ENCODE results near the gene SPRED2.
A peak's percentile ranks its signal among the peaks of the same experiment; 100 is the strongest.

SPRED2 gene

DNA sequence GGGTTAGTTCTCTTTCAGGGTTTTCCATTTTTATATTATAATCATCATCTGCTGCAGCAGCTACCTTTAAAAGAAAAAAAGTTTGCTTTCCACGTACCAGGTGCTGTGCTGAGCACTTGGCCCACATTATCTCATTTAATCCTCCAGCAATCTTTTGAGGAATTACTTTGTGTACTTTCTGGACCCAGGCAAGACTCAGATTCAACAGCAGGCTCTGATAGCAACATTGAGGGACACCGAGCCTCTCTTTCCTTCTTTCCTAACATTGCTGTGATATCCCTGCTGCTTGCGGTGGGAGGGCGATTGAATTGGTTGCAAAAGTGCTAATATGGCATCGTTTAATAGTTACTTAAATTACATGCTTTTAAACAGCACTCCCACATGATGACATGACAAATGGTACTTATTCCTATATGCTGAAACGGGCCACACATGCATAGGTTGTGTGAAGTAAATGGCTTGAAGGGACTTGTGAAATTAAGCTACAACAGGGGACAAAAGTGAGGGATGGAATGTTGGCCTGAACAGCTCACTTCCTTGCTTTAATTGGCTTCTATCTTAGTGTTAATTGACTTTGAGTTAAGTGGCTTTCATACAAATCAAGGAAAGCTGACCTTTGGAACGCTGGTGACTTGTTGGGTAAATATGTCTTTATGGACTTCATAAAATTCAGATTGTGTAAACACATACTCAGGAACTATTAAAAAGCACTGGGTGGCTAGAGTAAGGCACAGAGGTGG is 21.2 kb downstream of the SPRED2 start:
- no peak for DNase-seq

DNA sequence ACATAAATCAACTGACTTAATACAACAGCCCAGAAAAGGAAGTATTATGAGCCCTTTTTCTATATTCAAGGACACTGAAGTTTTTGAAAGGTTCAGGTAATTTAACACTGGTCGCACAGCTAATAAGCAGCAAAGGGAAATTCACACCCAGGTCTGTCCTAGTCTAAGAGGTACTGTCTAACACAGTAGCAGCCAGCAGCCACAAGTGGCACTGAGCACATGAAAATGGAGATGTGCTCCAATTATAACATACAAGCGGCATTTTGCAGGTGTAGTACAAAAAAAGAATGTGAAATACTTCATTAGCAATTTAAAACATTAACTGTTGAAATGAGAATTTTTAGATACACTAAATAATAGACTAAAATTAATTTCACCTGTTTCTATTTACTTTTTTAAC is 23.4 kb downstream of the SPRED2 start:
- no peak for DNase-seq

DNA sequence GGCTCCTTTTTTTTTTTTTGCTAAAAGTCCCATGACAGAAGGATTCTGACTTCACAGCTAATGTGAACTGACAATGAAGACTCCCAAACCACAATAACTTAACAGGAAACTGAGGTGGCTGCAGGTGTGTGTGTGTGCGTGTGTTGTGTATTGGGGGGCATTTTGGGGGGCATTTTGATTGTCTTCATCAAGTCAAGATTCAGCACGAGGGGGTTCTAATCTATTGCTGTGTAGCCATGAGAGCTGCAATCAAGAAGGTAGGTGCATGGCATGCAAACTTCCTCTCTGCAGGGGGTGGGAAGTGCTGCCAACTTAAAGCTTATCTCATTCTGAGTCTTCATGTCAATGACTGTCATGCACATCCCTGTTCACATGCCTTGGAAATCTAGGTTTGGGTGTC is 25.2 kb downstream of the SPRED2 start:
- DNase-seq, result no peak

DNA sequence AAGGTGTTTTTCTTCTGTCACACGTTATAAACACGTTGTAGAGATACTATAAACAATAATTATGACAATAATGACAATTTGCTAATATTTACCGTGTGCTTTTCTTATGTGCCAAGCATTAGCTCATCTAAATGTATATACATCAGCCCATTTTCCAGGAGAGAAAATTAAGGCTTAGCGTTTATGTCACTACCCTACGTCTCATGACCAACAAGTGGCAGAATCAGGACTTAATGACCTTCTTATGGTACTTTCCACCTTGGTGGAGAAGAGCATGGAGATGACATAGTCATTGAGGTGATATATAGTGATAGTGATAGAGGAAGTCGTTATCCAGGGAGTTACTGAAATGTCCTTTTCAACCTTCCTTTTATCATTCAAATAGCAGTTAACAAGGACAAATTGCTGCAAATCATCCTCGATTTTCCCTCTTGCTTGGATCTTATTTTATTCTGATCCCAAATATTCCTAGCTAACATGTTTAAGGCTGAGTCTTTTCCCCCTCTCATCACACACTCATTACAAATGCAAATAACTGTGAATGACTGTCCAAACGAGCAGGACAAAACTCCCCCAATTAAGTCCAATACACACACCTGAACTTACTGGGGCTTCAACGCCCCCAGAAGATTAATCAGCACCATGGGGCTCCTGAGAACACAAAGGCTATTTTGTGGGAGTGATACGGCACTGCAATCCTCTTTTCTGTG is 27.3 kb downstream of the SPRED2 start:
- no peak for DNase-seq

DNA sequence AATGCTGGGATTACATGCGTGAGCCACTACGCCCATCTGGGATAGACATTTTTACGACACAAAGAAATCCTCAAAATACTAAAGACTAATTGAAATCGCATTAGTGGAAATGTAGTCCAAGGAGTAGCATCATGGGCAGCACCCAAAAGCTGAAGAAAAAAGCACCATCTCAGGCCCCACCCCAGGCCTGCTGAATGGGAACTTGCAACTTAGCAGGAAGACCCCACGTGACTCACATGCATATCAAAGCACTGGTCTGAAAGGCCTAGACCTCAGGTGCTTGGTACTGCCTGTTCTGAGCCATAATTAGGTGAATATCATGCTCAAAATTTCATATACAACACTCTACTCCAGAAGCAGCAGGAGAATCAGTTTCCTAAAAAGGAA is 28.9 kb downstream of the SPRED2 start:
- DNase-seq, result no peak

DNA sequence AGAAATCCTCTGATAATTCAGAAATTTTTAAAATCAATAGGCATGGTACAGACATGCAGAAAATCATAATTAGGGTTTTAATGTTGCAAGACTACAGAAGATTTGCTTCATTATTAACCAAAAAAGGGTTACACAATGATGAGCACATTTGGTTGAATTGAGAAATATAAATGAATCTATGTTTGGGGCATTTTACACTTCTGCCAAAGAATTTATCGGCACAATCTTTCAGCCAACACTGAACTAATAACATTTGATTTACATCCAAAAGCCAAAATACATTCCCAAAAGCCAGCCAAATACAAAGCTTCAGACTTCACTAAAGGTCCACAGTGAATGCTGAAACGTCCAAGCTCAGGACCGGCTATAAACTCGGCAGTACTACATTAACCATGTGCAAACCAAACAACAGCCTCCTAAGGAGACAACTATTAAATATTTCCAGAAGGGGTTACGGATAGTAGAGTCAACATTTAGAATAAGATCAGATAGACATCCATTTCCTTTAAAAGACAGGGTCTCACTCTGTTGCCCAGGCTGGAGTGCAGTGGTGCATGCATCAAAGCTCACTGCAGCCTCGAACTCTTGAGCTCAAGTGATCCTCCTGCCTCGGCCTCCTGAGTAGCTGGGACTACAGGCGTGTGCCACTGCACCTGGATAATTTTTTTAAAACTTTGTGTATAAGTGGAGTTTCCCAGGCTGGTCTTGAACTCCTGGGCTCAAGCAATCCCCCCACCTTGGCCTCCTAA is 29.4 kb downstream of the SPRED2 start:
- DNase-seq, result no peak

DNA sequence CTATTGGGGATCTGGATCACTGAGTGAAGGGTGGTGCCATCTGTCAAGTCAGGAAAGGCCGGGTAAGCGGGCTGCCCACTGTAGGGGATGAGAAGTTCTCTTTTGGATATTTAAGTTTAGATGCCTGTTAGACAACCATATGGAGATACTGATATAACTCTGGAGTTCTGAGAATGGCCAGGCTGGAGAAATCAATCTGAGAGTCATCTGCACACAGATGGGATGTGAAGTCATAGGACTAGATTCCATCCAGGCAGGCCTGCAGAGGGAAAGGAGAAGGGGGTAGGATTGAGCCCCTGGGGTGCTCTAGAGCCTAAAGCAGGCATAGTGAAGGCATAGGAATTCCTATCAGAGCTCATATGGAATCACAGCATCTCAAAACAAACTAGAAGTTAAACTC is 30.1 kb downstream of the SPRED2 start:
- DNase-seq, result no peak

DNA sequence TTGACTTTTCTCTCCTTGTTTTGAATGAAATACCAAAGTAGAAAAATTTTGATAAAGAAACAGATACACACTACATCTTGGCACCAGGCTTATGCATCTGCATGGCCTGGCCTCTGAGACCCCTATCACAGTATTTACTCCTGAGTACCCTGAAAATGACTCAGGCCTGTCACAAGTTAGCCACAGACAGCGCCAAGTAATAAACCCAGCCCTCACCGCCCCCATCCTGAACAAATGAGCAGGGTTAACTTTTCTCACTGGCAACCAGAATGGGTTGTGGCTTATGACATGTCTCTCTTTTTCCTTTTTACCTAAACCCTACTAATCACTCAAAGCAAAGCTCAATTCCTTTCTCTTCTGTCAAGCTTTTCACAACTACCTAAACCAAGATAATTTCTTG is 35.3 kb downstream of the SPRED2 start:
- no peak for DNase-seq

DNA sequence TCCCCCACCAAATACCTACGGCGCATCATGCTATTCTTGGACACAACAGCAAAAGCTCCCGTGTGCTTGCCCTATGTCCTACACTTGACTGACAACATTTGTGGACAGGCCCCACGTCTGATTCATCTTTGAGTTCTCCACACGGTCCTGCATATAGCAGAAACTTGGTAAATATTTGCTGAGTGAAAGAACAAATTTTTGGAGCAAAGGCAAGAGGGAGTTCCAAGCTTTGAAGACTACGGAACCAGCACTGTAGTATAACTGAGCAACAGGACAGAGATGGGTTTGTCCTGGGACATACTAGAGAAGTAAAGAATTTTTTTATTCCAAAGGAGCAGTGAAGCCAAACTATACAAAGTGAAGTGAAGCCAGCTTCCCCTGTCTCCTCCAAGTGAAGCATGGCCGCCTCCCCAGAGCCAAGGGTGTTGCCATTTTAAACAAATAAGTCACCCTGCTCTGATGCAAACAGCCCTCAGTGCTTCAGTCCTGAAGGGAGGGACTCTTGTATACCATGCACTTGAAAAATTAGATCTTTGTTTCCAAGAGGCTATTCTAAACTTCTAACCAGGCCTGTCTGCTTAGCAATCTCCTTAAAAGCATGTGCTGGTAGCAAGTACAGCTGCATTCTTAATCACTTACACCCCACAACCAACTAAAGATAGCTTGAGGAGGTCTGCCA is 35.9 kb downstream of the SPRED2 start:
- peak; percentile 37 for DNase-seq

DNA sequence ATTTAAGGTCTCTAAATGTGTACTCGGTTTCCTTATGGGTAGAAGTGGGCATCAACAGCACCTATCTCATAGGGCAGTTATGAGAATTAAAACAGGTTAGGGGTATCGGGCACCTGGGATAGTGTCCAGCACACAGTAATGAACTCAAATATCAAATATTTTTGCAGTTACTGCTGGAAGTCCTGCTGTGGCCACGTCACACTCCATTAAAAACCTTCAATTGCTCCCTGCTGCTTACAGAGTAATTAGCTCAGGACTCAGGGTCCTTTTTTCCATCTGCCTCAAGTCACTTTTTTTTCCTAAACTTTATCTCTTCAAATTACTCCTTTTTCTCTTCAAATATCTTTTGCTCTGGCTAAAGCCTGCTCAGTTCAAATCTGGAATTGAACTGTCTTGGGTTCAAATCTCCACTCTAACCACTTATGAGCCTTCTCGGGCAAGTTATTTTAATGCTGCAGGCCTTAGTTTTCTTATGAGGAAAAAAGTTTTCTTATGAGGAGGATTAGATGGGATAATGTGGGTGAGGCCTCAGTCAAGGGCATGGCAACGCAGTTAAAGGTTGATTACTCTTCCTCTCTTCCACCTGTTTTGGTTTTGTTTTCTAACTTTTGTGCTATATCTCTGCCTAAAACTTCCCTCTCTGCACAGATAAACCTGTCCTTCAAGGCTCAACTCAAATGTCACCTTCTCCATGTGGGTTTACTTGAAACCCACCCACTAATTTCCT is 36.6 kb downstream of the SPRED2 start:
- DNase-seq, result no peak

DNA sequence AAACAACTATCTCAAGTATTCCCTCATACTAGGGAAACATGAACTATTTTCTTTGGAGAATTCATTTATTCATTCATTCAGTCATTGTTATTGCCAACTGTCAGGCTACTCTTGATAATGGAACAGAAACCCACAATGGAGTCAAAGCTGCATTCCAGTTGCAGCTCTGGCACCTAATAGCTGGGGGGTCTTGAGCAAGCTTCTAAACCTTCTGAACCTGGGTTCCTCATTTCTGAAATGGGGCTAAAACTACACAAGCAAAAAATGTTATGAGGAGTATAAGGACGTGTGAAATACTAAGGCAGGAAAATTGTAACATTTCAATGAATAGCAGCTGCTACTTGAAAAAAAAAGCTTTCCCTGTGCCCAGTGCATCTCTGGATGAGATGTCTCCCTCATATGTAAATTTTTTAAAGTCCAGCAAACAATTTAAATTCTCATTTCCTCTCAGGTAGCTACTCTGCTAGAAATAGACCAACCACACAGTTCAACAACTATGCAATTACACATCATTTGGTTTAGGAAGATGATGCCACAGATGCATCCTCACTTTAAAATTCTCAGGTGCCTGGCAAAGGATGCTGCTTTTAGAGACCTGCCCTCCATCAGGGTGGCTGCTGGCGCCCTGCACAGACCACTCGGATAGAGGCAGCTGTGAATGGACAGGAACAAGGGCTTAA is 38.5 kb downstream of the SPRED2 start:
- DNase-seq, result no peak

DNA sequence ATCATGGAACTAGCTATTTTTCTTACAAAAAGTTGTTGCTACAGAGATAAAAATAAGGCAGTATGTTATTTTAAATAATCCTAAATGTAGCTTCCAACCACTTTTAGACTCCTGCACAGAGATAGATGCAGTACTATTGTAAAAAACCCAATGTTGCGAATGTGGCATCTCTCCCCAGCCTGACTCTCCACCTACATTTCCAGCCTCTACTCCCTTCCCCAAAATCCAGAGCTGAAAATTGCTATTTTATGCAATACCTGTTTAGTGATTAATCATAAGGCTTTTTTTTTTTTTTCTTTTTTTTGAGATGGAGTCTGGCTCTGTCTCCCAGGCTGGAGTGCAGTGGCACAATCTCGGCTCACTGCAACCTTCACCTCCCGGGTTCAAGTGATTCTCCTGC is 39.4 kb downstream of the SPRED2 start:
- no peak for DNase-seq

DNA sequence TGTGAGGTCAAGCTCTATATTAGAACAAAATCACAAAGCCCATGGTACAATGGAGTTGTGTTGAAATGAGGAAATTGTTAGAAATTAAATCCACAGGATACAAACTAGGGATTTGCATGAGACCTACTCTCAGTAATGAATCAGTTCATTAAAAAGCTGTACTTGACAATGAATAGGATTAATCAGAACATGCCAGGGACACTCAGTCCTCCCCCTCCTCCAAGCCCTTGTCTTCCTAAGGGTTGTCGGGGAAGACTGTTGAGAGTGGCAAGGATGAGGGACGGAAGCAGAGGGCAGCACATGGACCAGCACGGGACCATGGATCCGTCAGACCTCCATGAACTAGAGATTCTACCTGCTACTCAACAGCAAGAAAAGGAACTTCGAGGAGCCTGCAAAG is 39.8 kb downstream of the SPRED2 start:
- DNase-seq, result no peak

DNA sequence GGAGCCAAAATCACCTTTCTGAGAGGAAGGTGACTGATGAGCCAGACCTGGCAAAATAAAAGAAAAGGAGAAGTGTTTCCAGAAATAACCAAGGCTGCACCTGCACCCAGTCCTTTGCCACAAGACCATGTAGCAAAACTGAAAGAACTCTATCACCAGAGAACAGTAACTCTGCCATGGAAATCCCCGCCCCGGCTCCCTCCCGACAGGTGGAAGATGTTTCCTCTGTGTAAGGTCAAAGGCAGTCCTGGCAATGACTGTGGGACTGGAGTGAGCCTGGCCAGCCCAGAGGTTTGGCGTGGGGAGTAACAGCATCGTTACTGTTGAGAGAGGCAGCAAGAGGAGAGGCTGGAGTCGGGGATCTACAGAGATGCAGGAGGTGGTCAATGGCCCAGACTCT is 42.3 kb downstream of the SPRED2 start:
- DNase-seq, result no peak

DNA sequence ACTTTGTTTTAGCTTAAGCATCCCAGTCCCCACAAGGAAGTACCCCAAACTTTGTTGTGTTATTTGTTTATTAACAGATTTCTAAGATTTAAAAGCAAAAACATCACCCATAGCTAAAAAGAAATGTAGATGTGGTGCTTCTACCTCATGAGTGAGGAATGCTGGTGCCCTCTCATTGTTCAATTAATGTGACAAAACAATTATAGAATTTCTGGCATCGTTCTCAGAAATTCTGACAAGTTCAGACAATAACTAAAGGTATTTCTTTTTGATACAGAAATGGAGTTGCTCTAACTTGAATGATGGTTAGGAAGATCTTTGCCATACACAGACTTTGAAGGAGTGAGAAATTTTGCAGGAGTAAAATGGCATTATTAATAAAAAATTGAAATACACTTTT is 42.9 kb downstream of the SPRED2 start:
- DNase-seq, result no peak

DNA sequence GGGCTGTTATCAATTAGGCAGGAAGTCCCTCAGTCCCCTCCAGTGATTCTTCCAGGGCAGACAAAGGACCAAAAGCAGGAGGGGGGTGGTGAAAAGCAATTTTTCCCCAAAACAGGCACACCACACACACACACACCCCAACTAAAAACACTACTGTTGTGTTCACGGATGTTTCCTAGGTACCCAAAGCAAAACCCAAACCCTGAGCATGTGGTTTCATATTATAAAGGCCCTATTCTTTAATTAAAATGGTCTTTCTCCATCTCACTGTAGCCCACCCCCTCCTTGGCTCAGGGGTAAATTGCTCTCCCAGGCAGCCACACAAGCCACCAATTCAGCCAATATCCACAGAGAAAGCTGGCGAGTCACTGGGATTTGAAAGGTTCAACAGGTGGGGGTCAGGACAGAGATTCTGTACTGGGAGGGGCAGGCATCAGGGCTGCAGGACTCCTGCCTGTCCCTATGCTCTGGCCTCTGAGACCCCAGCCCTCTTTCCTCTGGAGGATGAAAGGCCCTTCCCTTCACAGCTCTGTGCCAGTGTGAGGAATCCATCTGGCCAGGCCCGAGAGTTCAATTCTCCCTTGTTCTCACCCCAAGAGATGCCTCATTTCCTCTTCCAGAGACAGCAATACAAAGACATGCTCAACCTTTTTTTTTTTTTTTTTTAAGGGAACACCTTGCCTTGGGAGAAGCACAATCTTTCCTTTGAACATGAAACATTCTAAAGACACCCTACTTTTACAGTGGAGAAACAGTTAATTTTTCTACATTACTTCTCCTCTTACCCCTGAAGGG is 43.6 kb downstream of the SPRED2 start:
- DNase-seq, result no peak

DNA sequence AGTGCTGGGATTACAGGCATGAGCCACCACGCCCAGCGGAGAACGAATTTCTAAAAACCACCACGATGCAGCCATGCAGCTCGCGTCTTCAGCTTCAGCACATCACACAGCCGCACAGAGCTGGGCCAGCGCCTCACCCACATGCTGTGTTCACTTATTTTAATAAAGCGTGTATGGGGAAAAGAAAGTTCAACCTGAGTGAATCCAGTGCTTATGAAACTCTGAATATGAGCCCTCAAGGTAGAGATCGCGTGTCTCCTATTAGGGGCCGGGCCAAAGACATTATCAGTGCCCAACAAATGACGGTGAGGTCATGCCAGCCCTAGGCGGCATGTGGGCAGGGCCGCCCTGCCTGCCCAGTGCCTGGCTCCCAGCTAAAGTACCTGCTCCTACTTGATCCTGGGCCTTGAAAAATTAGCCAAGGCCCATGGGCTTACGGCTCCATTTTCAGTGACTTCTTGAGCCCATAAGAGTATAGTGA is 44.3 kb downstream of the SPRED2 start:
- no peak for DNase-seq

DNA sequence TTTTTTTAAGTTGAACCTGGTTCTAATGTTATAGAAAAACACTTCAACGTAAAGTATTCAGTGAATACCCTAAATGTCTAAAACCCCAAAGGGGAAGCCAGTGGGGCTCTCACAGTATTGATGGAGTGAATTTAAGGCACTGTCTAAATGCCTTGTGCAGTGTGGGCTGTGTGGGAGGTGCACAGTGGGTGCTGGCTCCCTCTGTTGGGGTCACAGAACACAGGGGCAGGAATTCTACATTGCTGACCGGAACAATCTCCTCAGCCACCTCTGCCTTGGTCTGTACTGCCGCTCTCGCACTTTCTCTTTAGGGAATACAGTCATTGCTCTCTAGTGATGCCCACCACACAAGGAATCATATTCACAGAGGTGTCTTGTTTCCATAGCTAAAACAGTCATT is 45.4 kb downstream of the SPRED2 start:
- DNase-seq, result no peak

DNA sequence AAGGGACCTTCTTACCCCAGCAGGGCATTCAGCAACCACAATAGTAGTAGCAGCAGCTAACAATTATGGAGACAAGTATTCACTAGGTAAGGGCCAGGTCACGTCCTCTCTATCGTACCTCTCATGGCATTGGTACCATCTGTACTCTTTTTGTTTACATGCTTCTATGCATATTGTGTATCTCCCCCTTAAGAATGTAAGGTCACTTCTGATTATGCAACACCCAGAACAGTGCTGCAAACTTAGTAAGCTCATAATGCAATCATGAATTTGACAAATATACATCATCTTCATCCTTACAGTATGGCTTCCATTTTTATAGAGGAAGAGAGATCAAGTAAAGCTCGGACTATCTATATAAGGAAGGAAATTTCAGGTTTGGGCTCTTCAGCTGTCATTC is 46.1 kb downstream of the SPRED2 start:
- no peak for DNase-seq

DNA sequence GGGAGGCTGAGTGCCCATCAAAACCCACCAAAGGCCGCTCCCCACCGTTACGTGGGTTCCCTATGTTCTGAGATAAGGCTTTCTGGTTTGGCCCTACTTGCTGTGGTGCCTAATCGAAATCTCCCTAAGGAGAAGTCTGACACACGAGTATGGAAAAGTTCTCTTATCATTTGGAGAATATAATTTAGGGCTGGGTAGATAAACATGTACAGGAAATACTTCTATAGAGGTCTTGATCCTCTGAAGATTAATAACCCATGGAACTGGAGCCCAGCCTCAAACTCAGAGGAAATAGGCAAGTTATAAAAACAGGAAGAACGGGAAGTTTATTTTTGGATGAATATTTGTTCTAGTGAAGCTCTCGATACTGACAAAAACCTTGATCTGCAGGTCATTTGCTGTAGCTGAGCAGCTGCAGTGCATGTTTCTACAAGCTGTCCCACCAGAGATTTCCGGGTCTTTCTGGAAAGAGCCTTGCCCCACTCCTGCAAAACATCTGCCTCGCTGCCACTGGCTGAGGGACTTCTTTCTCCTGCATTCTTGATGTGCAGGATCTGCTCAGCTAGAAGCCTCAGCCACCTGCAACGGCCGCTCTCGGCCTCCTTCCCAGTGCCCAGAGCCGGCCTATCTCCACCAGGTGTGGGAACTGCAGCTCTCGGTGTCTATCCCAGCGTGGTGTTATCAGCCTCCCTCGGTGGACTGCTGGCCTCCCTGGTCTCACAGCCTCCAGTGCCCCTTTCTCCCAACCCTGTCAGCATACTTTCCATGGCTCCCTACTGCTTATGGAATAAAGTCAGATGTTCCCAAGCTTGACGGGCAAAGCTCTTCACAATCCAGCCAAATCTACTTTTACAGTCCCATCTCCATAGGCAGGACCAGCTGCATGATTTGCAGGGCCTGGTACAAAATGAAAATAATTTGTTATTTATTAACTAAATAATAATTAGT is 48.6 kb downstream of the SPRED2 start:
- peak; percentile 56 for DNase-seq

Data from femur (tissue), 1 donor.